Heart left ventricle (tissue), 16 donors: ENCODE data around the gene MRPL1. TPM values are rescaled to one million over a fixed set of nuclear protein-coding genes. Genes with fewer than 3 reads are reported as not detected.
"Not testable (repeated sequence)": the region's sequence is repeated elsewhere in the genome, so short reads cannot be mapped to it uniquely, and the experiment has no call there.

Source experiments
- ATAC-seq, 4 donors: fragments of 200-7000 bp; cut with Tn5 transposase; one replicate each; pipeline ENCODE4 v1.9.1; 2020 to 2022; ENCODE audit warnings: moderate library complexity in 4 of 4, mild to moderate bottlenecking in 3 of 4, moderate number of reproducible peaks in 1 of 4
- DNase-seq, 5 donors: peaks; one replicate each; pipeline ENCODE4 v3.0.0-alpha.2; 2020
- H3K27ac ChIP-seq, 12 donors: fragments of 200-600 bp; sonication (generic) in 4 of 12; one replicate each; pipeline versions ENCODE4 v1.5.0 to v1.8.0; 2016 to 2022; ENCODE audit warnings: mild to moderate bottlenecking in 2 of 12
- H3K27me3 ChIP-seq, 9 donors: fragments of 200-600 bp; sonication (generic) in 2 of 9; one replicate each; pipeline versions ENCODE4 v1.5.1 to v1.8.0; 2016 to 2022; ENCODE audit warnings: mild to moderate bottlenecking in 3 of 9
- H3K36me3 ChIP-seq, 9 donors: fragments of 200-600 bp; sonication (generic) in 2 of 9; one replicate each; pipeline versions ENCODE4 v1.5.0 to v1.8.0; 2018 to 2022; ENCODE audit warnings: mild to moderate bottlenecking in 2 of 9
- H3K4me1 ChIP-seq, 12 donors: fragments of 200-600 bp; sonication (generic) in 4 of 12; one replicate each; pipeline versions ENCODE4 v1.5.0 to v1.8.0; 2016 to 2022; ENCODE audit warnings: mild to moderate bottlenecking in 3 of 12
- H3K4me3 ChIP-seq, 12 donors: fragments of 200-600 bp; sonication (generic) in 4 of 12; one replicate each; pipeline versions ENCODE4 v1.5.0 to v1.8.0; 2017 to 2022; ENCODE audit warnings: mild to moderate bottlenecking in 9 of 12, moderate library complexity in 4 of 12
- H3K9me3 ChIP-seq, 12 donors: fragments of 200-600 bp; sonication (generic) in 4 of 12; one replicate each; pipeline versions ENCODE4 v1.5.0 to v1.8.0; 2016 to 2022; ENCODE audit warnings: mild to moderate bottlenecking in 1 of 12
- POLR2A ChIP-seq, 2 donors: fragments of 450-650 bp; IDR thresholded peaks; one replicate each; pipeline ENCODE4 v1.6.1; 2017; ENCODE audit warnings: antibody characterized with exemption in 2 of 2, mild to moderate bottlenecking in 2 of 2, moderate library complexity in 2 of 2
- WGBS, 4 donors: extraction: QIAGEN DNeasy Blood & Tissue Kit in 2 of 4; methylation state at CpG; one replicate each; pipeline versions ENCODE4 v1.1.5 to v1.1.7; 2013 to 2018; 5-methylcytosine and 5-hydroxymethylcytosine counted together
- intact Hi-C, 10 donors: fragments of 100-400 bp; cut with DNase I; formaldehyde crosslinking; loops; one replicate each; pipeline versions ENCODE4 v1.11.1 to v1.14.2; 2022
- polyA plus RNA-seq, 2 donors: library from polyadenylated mRNA; stranded (reverse); fragments of 200-250 nt; gene quantifications; one replicate each; pipeline ENCODE4 v1.2.3, GENCODE V29; 2013
- total RNA-seq, 9 donors: library from RNA; depleted of rRNA in 2 of 9; stranded (reverse); fragments of >200 nt in 2 of 9; fragmentation: NEBNext Ultra II Directional in 3 of 9; extraction: Animal tissue kit (Norgen Biotek cat#: 25700) in 3 of 9; gene quantifications; one replicate each; pipeline versions ENCODE4 v1.1.0 to v1.2.4, GENCODE V29; 2016 to 2023
- TF ChIP-seq, protein P1 (sequence below), 12 donors: fragments of 200-600 bp; sonication (generic) in 4 of 12; IDR thresholded peaks; one replicate each; pipeline versions ENCODE4 v1.5.0 to v1.8.0; 2018 to 2022; ENCODE audit warnings: antibody characterized with exemption in 12 of 12, mild to moderate bottlenecking in 5 of 12
- donor health status: ischemic (EF 13 %, LVEDD 7.1; RV severe dilation, severe dysfunction).
- donor health status: healthy with polysubstance abuse.
- donor health status: DM: no; HTN: yes; CAD: no.
- donor health status: DM: no; HTN: no; CAD: no.
- donor health status: ischemic (EF 25% LVEDD 6.9; RV normal size, moderate dysfunction).
- donor health status: ischemic (EF 25% LVEDD 5.7; RV mildly dilated, moderate dysfunction).
- donor health status: healthy.
- donor health status: DM: yes; HTN: yes; CAD: no.
- donor health status: ischemic (EF 35%, LVEDD 5.7; RV mildly dilated, moderate dysfunction).
- donor health status: nonischemic (EF 11% LVEDD 7.7; RV severe dilation, severe dysfunction).
- donor health status: DM: yes; HTN: yes; CAD: no.
- donor health status: PGD.
- donor health status: ischemic (EF 29% LVEDD 5.4; RV normal size, mild dysfunction).
- donor health status: nonischemic (EF 23%, LVEDD 6.1; RV moderate dilation, normal function).

Gene MRPL1
- total and polyA plus RNA-seq, 11 donors: 26.9 to 69.4 (median 40.2) TPM

GRCh38 chr4:77931452-77932135 lies 69.0 kb downstream of the MRPL1 start:
- ATAC-seq (peak in 3 of 4 donors; percentile 16 to 80 (median 61)), DNase-seq (no peak)
- Histone ChIP-seq H3K4me1 (peaks cover 0 to 16% (median 6%) of the 10 kb centered on the region in 12 donors), H3K4me3 (no peak overlapping the region), H3K27ac (peak overlapping the region in 1 of 12 donors; percentile 6), H3K36me3 (peaks cover 0 to 20% (median 5%) of the 10 kb centered on the region in 9 donors), H3K9me3 (no peaks in the 10 kb centered on the region), H3K27me3 (no peaks in the 10 kb centered on the region)
- 53 to 70% (median 57%) methylated on average over 9 of the region's 9 CpGs for WGBS, 4 donors
- TF ChIP-seq POLR2A (IDR thresholded peaks at IDR 0.05): no peak
- TF ChIP-seq, protein P1, sequence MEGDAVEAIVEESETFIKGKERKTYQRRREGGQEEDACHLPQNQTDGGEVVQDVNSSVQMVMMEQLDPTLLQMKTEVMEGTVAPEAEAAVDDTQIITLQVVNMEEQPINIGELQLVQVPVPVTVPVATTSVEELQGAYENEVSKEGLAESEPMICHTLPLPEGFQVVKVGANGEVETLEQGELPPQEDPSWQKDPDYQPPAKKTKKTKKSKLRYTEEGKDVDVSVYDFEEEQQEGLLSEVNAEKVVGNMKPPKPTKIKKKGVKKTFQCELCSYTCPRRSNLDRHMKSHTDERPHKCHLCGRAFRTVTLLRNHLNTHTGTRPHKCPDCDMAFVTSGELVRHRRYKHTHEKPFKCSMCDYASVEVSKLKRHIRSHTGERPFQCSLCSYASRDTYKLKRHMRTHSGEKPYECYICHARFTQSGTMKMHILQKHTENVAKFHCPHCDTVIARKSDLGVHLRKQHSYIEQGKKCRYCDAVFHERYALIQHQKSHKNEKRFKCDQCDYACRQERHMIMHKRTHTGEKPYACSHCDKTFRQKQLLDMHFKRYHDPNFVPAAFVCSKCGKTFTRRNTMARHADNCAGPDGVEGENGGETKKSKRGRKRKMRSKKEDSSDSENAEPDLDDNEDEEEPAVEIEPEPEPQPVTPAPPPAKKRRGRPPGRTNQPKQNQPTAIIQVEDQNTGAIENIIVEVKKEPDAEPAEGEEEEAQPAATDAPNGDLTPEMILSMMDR (IDR thresholded peaks at IDR 0.05): no peak
- intact Hi-C loops: no loop called here

DNA sequence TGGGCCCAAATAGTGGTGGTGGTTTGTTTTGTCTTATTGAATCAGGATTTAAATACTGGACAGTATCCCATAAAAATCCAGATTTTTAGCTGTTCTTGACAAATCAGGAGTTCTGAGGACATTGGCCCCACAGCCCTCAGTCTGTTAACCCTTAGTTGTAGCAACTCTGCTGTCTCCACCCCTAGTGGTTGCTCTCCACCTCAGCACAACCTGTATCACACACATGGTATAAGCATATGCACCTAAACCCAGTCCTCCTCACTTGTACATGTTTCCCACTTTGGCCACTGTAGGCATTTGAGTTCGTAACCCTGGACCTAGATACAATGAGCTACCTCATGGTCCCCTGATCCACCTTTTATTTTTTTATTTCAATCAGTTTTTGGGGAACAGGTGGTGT lies 75.9 kb downstream of the MRPL1 start:
- no peaks in the 10 kb centered on the region for H3K4me1 ChIP-seq
- H3K27ac ChIP-seq: no peak overlapping the region
- no peaks in the 10 kb centered on the region for H3K27me3 ChIP-seq
- no peak for DNase-seq
- 95 to 100% (median 98%) methylated on average over 1 of the region's 1 CpG for WGBS, 4 donors
- intact Hi-C loops: no loop called here
- peaks cover 0 to 24% (median 0%) of the 10 kb centered on the region in 12 donors for H3K9me3 ChIP-seq
- no peak for ATAC-seq
- H3K36me3 ChIP-seq: peaks cover 0 to 26% (median 5%) of the 10 kb centered on the region in 9 donors
- H3K4me3 ChIP-seq: no peak overlapping the region
- no peak for TF ChIP-seq POLR2A (IDR thresholded peaks at IDR 0.05)
- TF ChIP-seq, protein P1 (IDR thresholded peaks at IDR 0.05): no peak

DNA sequence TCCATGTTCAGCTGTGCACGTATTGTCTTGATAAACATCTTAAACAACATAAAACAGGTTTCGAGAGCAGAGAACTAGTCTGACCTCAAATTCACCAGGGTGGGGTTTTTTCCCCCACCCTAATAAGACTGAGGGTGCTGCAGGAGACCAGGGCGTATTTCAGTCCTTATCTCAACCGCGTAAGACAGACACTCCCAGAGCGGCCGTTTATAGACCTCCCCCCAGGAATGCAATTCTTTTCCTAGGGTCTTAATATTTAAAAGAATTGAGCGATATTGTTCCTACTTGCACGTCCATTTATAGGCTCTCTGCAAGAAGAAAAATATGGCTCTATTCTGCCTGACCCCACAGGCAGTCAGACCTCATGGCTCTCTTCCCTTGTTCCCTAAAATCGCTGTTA lies 83.3 kb downstream of the MRPL1 start:
- DNase-seq, H3K27ac ChIP-seq, H3K27me3 ChIP-seq, H3K4me1 ChIP-seq, ATAC-seq, H3K4me3 ChIP-seq, intact Hi-C loops: not testable (repeated sequence)
- Histone ChIP-seq H3K36me3 (peaks cover 0 to 17% (median 11%) of the 10 kb centered on the region in 9 donors), H3K9me3 (peaks cover 0 to 16% (median 0%) of the 10 kb centered on the region in 12 donors)
- WGBS, 4 donors: 95 to 98% (median 97%) methylated on average over 10 of the region's 10 CpGs

GRCh38 chr4:77950203-77950602 lies 87.6 kb downstream of the MRPL1 start:
- H3K9me3 ChIP-seq: peaks cover 0 to 12% (median 0%) of the 10 kb centered on the region in 12 donors
- H3K4me3 ChIP-seq: no peak overlapping the region
- H3K4me1 ChIP-seq: no peaks in the 10 kb centered on the region
- WGBS, 4 donors: 91 to 100% (median 96%) methylated on average over 1 of the region's 1 CpG
- TF ChIP-seq POLR2A (IDR thresholded peaks at IDR 0.05): no peak
- TF ChIP-seq, protein P1 (IDR thresholded peaks at IDR 0.05): no peak
- H3K27me3 ChIP-seq: no peaks in the 10 kb centered on the region
- no peak for DNase-seq
- ATAC-seq: no peak
- H3K36me3 ChIP-seq: peaks cover 0 to 58% (median 41%) of the 10 kb centered on the region in 9 donors
- intact Hi-C loops: loop anchor here in 4 of 10 donors (10.0 kb wide), 1 partner anchor 915 kb away; no protein-coding TSS in a partner anchor
- no peak overlapping the region for H3K27ac ChIP-seq
